CD4-positive, alpha-beta T cell treated with Interleukin-6 for 4 hours (primary cell): Measurements from ENCODE around the gene CYTH3.

ENCODE experiments used
- DNase-seq: peaks from one replicate; pipeline ENCODE4 v3.0.0-alpha.2; 2020; ENCODE audit warnings: mixed read lengths

CYTH3 gene

DNA sequence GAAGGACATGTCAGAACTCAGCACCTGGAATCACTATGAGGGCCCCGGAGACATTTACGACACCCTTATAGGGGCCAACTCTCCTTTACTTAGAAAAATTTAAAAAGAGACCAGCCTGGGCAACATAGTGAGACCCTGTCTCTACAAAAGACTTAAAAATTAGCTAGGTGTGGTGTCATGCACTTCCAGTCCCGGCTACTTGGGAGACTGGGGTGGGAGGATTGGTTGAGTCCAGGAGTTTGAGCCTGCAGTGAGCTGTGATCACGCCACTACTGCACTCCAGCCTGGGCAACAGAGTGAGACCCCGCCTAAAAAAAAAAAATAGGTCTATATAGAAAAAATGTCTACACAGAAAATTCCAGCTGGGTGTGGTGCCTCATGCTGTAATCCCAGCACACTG, 7.5 kb upstream of the CYTH3 start:
- no peak for DNase-seq

- DNase-seq: no peak
These were observed 6.9 kb upstream of the CYTH3 start for GRCh38 chr7:6279341-6279740.

DNA sequence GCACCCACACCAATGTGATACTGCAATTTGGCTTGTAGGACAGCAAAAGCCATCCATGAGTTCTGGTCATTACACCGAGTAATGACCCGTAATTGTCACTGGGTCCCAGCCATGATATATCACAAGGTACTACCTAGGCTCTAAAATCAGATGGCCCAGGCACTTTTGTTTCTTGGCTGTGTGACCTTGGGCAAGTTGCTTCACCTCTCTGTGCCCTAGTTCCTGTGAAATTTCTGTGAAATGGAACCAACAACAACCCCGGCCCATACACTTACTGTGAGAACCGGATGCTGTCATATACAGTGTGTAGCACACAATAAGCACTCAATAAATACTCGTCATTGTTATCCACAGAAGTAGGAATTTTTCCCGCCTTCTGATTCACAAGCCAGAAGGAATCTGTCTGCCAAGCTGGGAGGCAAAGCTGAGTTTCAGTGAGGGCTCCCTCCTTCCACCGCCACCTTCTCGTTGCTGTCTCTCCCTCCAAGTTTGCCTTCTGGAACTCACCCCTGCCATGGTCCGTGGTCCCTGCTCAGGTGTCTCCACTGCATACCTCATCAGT, 6.4 kb upstream of the CYTH3 start:
- DNase-seq: no peak

DNA sequence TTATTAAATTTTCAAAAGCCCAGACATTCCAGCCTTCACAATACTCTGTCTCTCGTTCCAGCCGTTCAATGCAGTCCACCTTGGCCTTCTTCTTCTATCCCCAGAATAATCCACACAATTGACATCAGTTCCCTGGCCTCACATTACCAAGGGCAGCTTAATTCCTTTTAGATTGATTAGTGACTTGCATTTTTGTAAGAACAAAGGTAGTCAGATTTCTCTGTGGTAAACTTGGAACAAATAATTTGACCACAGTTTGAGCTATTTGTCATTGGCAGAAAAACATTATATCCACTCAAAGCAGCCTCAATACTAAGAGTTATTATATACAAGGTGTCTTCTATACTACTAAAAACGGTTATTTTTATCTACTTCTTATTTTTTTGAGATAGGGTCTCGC, 5.1 kb upstream of the CYTH3 start:
- DNase-seq: no peak

- no peak for DNase-seq
These were observed 4.5 kb upstream of the CYTH3 start for GRCh38 chr7:6276911-6277408.

DNA sequence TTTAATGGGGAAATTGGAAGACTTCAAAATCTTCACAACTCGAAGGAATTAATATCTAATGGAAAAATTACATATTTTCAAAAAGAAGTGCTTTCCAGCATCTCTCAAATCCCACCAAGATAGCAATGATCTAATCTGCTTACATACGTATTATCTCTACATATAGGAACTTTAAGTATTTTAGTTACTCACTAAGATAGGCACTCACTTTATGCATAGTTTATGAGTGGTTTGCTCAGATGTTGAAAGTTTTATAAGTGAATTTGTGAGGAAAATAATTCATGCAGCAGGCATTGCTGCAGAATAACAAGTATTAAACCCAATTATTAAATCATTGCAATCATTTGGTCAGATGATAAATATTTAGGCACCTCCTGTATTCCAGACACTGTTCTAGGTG, 2.3 kb upstream of the CYTH3 start:
- no peak for DNase-seq

GRCh38 chr7:6273917-6274630, 1.6 kb upstream of the CYTH3 start:
- DNase-seq: no peak

DNA sequence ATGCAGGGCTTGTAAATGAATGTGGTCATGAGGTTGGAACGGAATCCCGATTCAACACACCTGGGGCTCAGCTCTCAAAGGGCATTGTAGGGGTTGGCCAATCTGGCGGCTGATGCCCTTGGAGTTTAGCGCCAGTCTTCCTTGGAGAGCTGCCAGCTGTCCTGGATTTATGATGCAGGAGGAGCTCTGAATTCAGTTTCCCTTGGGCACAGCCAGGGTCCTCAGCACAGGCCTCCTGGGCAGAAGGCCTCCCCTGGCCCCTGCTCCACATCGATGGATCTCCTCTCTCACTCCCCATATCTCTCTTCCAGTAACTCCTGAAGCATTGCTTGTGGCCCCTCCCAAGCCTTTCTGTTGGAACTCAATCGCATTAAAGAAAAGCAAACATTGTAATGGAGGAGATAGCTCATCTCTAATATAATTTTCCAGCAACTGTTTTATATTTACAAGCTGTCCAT, 985 bp upstream of the CYTH3 start:
- DNase-seq: no peak

DNA sequence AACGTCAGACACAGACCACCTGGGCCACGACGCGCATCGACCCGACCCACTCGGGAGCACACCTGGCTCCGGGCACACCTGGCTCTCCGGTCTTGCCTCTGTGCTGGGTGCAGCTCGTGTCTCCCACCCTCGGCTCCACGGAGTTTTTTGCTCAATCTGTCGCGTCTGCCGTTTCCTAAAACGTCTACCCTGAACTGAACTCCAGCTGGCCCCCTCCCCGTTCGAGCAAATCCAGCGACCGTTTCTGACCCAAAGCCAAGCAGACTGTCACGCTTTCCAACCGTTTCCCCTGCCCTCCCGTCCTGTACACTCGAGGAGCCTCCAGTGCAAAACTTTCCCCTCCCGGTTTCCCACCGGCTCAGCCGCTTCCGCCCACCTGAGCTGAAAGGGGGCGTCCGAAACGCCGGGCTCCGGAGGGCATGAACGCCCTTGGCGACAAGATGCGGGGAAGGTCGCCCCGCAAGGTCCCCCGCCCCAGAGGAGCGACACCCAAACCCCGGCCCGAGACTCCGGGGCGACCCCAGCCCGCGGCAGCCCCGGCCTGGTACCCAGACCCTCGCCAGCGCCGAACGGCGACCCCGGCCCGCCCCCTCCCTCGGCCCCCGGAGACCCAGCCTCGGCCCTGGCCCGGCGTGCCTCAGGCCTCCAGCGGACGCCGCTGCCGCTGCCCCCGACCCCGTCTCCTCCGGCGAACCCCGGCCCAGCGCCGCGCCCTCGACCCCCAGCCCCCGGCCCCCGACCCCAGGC, 557 bp downstream of the CYTH3 start:
- DNase-seq: peak; percentile 23

- peak; percentile 54 for DNase-seq
These were observed 1.3 kb downstream of the CYTH3 start for GRCh38 chr7:6271060-6271658.

- no peak for DNase-seq
These were observed 2.9 kb downstream of the CYTH3 start for GRCh38 chr7:6269527-6269926.

DNA sequence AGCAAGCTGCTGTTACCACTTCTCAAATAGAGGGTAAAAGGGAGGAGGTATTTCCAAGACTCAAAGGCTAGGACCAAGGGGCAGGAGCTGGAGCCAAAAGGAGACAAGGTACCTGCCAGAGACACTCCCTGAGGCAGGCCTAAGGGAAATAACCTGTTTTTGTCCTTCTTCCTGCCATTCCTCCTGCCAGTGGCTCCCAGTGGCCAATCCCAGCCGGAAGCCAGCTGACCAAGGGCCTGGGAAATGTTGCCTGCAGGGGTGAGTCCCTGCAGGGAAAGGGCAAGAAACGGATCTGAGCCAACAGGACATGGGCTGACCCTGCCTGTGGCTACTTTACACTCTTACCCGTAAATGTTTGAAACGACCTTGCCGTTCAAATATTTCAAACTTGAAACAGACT, 3.5 kb downstream of the CYTH3 start:
- DNase-seq: no peak

DNA sequence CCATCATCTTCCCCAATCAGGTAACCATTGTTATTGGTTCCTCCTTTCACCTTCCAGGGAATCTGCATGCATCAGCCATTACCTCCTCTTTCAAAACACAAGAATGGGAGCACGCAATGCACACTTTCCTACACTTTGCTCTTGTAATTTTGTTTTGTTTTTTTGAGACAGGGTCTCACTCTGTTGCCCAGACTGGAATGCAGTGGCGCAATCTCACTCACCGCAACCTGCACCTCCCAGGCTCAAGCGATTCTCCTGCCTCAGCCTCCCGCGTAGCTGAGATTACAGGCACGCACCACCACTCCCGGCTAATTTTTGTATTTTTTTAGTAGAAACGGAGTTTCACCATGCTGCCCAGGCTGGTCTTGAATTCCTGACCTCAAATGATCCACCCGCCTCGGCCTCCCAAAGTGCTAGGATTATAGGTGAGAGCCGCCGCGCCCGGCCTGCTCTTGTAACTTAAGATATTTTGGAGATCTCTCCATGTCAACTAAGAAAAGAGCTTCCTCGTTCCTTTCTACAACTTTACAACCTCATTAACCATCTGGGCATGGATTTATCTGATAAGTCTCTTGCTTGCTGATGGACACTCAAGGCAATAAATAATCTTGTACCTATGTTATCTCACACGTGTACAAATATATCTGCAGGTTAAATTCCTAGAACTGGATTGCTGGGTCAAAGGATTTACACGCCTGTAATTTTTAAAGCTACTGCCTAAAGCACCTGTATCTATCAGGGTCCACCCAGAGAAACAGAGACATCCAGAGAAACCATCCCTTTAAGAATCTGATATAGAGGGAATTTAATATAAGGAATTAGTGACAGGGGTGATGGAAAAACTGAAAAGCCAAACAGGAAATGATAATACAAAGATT, 4.2 kb downstream of the CYTH3 start:
- no peak for DNase-seq

- DNase-seq: no peak
These were observed 5.7 kb downstream of the CYTH3 start for GRCh38 chr7:6266699-6267098.

- DNase-seq: no peak
These were observed 10.2 kb downstream of the CYTH3 start for GRCh38 chr7:6262221-6262620.

DNA sequence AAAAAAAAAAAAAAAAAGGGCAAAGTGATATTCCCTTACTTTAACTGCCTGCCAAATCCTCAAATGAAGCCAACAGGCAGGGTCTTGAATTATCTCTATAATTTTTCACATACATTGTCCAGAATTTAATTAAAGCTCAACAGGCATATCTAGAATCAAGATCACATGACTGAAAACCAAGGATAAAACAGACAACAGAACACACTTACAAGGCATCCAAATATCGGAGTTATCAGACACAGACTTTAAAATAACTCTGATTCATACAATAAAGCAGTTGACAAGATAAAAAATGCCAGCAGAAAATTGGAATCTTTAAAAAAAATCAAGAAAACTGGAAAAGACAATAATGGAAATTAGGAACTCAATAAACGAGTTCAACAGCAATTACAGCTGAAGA, 10.7 kb downstream of the CYTH3 start:
- no peak for DNase-seq

GRCh38 chr7:6260291-6261187, 11.9 kb downstream of the CYTH3 start:
- no peak for DNase-seq

GRCh38 chr7:6259257-6259656, 13.2 kb downstream of the CYTH3 start:
- no peak for DNase-seq

- DNase-seq: no peak
These were observed 13.8 kb downstream of the CYTH3 start for GRCh38 chr7:6258440-6259182.

- DNase-seq: no peak
These were observed 14.7 kb downstream of the CYTH3 start for GRCh38 chr7:6257675-6258074.
